ENCODE results near the gene TMEM212. TPM values are rescaled to one million over a fixed set of nuclear protein-coding genes. Genes with fewer than 3 reads are reported as not detected.

The TMEM212 gene
- total and polyA plus RNA-seq, 9 of the 15 experiments (the other 6 are each of a cell fraction or from before 2014, with no cell fraction given) = not detected

DNA sequence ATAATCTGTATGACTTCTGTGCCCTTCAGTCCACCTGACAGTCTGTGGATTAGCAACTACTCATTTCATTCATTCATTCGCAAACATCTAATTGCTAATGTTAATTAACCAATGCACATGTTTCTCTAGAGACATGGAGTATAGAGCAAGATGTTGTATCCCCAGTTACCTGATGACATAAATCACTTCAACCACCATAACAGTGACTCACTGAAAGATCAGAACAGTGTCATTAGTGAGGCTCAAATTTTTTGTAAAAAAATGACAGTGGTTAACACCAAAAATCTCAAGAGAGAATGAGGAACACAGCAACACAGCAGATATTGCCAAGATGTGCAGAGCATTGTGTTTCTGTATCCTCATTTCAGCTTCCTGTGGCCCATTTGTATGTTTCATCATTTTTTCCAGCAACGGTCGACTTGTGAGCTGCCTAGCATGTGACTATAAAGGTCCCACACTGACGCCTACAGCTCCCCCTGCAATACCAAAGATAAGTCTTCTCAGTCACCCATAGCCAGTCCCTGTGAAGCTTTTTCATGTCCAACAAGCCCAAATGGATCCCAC lies 29.2 kb upstream of the TMEM212 start (continued):
- TF ChIP-seq, protein P1, sequence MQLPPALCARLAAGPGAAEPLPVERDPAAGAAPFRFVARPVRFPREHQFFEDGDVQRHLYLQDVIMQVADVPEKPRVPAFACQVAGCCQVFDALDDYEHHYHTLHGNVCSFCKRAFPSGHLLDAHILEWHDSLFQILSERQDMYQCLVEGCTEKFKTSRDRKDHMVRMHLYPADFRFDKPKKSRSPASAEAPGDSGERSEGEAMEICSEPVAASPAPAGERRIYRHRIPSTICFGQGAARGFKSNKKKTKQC (CRISPR knock-in tag; IDR thresholded peaks at IDR 0.05) = no peak
- TF ChIP-seq, protein P2, sequence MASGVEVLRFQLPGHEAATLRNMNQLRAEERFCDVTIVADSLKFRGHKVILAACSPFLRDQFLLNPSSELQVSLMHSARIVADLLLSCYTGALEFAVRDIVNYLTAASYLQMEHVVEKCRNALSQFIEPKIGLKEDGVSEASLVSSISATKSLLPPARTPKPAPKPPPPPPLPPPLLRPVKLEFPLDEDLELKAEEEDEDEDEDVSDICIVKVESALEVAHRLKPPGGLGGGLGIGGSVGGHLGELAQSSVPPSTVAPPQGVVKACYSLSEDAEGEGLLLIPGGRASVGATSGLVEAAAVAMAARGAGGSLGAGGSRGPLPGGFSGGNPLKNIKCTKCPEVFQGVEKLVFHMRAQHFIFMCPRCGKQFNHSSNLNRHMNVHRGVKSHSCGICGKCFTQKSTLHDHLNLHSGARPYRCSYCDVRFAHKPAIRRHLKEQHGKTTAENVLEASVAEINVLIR (CRISPR knock-in tag; IDR thresholded peaks at IDR 0.05) = peak; percentile 53; the same call in 1 of the 2 replicates
- TF ChIP-seq ZNF324 (CRISPR knock-in tag; IDR thresholded peaks at IDR 0.05) = 0 out of 2 replicates have a peak, but pooled peaks have one; percentile 8
- 0 out of 4 replicates have a peak, but pooled peaks of 1 of the 2 experiments have one; percentile 44 for TF ChIP-seq ETV6 (IDR thresholded peaks at IDR 0.05; ENCODE audit: borderline replicate concordance in 1 of 2, low read depth in 2 of 2, low read length in 1 of 2)
- TF ChIP-seq ETV6 (CRISPR knock-in tag; IDR thresholded peaks at IDR 0.05; ENCODE audit: borderline replicate concordance) = no peak
- TF ChIP-seq CREBBP (IDR thresholded peaks at IDR 0.05; ENCODE audit: low read depth, low read length) = no peak
- no peak for TF ChIP-seq BMI1 (IDR thresholded peaks at IDR 0.05; ENCODE audit: low read length)
- TF ChIP-seq HNRNPLL (IDR thresholded peaks at IDR 0.05; ENCODE audit: low read depth, low read length, poor library complexity, severe bottlenecking) = no peak
- TF ChIP-seq, protein P3, sequence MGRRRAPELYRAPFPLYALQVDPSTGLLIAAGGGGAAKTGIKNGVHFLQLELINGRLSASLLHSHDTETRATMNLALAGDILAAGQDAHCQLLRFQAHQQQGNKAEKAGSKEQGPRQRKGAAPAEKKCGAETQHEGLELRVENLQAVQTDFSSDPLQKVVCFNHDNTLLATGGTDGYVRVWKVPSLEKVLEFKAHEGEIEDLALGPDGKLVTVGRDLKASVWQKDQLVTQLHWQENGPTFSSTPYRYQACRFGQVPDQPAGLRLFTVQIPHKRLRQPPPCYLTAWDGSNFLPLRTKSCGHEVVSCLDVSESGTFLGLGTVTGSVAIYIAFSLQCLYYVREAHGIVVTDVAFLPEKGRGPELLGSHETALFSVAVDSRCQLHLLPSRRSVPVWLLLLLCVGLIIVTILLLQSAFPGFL (CRISPR knock-in tag; IDR thresholded peaks at IDR 0.05) = no peak
- TF ChIP-seq ATF7 (IDR thresholded peaks at IDR 0.05) = peak; percentile 79
- TF ChIP-seq SLC30A9 (CRISPR knock-in tag; IDR thresholded peaks at IDR 0.05) = 0 out of 2 replicates have a peak, but pooled peaks have one; percentile 33
- 0 out of 2 replicates have a peak, but pooled peaks have one; percentile 61 for TF ChIP-seq ZNF133 (CRISPR knock-in tag; IDR thresholded peaks at IDR 0.05)
- TF ChIP-seq MCM2 (IDR thresholded peaks at IDR 0.05; ENCODE audit: low read depth) = no peak
- peak; percentile 54; the same call in 1 of the 2 replicates for TF ChIP-seq ZBTB17 (CRISPR knock-in tag; IDR thresholded peaks at IDR 0.05)
- peak; percentile 90 for TF ChIP-seq DMBX1 (CRISPR knock-in tag; IDR thresholded peaks at IDR 0.05; ENCODE audit: borderline replicate concordance)
- TF ChIP-seq, protein P4, sequence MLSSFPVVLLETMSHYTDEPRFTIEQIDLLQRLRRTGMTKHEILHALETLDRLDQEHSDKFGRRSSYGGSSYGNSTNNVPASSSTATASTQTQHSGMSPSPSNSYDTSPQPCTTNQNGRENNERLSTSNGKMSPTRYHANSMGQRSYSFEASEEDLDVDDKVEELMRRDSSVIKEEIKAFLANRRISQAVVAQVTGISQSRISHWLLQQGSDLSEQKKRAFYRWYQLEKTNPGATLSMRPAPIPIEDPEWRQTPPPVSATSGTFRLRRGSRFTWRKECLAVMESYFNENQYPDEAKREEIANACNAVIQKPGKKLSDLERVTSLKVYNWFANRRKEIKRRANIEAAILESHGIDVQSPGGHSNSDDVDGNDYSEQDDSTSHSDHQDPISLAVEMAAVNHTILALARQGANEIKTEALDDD (IDR thresholded peaks at IDR 0.05) = peak; percentile 52
- TF ChIP-seq LCOR (CRISPR knock-in tag; IDR thresholded peaks at IDR 0.05) = no peak
- TF ChIP-seq, protein P5, sequence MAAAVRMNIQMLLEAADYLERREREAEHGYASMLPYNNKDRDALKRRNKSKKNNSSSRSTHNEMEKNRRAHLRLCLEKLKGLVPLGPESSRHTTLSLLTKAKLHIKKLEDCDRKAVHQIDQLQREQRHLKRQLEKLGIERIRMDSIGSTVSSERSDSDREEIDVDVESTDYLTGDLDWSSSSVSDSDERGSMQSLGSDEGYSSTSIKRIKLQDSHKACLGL (CRISPR knock-in tag; IDR thresholded peaks at IDR 0.05; ENCODE audit: borderline replicate concordance, poor library complexity, severe bottlenecking) = no peak
- TF ChIP-seq ZNF583 (CRISPR knock-in tag; IDR thresholded peaks at IDR 0.05) = peak; percentile 82
- peak; percentile 17; the same call in 1 of the 2 replicates for TF ChIP-seq ZNF24 (IDR thresholded peaks at IDR 0.05)
- TF ChIP-seq, protein P6, sequence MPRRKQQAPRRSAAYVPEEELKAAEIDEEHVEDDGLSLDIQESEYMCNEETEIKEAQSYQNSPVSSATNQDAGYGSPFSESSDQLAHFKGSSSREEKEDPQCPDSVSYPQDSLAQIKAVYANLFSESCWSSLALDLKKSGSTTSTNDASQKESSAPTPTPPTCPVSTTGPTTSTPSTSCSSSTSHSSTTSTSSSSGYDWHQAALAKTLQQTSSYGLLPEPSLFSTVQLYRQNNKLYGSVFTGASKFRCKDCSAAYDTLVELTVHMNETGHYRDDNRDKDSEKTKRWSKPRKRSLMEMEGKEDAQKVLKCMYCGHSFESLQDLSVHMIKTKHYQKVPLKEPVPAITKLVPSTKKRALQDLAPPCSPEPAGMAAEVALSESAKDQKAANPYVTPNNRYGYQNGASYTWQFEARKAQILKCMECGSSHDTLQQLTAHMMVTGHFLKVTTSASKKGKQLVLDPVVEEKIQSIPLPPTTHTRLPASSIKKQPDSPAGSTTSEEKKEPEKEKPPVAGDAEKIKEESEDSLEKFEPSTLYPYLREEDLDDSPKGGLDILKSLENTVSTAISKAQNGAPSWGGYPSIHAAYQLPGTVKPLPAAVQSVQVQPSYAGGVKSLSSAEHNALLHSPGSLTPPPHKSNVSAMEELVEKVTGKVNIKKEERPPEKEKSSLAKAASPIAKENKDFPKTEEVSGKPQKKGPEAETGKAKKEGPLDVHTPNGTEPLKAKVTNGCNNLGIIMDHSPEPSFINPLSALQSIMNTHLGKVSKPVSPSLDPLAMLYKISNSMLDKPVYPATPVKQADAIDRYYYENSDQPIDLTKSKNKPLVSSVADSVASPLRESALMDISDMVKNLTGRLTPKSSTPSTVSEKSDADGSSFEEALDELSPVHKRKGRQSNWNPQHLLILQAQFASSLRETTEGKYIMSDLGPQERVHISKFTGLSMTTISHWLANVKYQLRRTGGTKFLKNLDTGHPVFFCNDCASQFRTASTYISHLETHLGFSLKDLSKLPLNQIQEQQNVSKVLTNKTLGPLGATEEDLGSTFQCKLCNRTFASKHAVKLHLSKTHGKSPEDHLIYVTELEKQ (CRISPR knock-in tag; IDR thresholded peaks at IDR 0.05) = no peak
- no peak for TF ChIP-seq ZNF436 (CRISPR knock-in tag; IDR thresholded peaks at IDR 0.05)
